Memory B cell (primary cell): Measurements from ENCODE around the gene CREG2.

ENCODE experiments used
- ATAC-seq: fragments of 150-1000 bp; cut with Tn5 transposase; 2 replicates; pipeline ENCODE4 v1.10.0; 2021; ENCODE audit warnings: low read depth, mild to moderate bottlenecking, moderate library complexity
- DNase-seq, 2 donors: peaks; one replicate each; pipeline ENCODE4 v3.0.0; 2022; ENCODE audit warnings: low spot score in 2 of 2
- H3K27ac Mint-ChIP-seq: one replicate; pipeline ENCODE4 v1.8.0; 2022; ENCODE audit warnings: mild to moderate bottlenecking, moderate library complexity, mixed read lengths
- H3K27me3 Mint-ChIP-seq: one replicate; pipeline ENCODE4 v1.8.0; 2022; ENCODE audit warnings: mixed read lengths
- H3K36me3 Mint-ChIP-seq: one replicate; pipeline ENCODE4 v1.8.0; 2022; ENCODE audit warnings: mild to moderate bottlenecking, mixed read lengths
- H3K4me1 Mint-ChIP-seq: one replicate; pipeline ENCODE4 v1.8.0; 2022; ENCODE audit warnings: mixed read lengths
- H3K4me3 Mint-ChIP-seq: one replicate; pipeline ENCODE4 v1.8.0; 2022; ENCODE audit warnings: mild to moderate bottlenecking, moderate library complexity, mixed read lengths
- H3K9me3 Mint-ChIP-seq: one replicate; pipeline ENCODE4 v1.8.0; 2022; ENCODE audit warnings: mixed read lengths

Gene CREG2

GRCh38 chr2:101374821-101375561 is 12.3 kb downstream of the CREG2 start:
- H3K4me3 Mint-ChIP-seq, result no peak overlapping the region
- H3K27ac Mint-ChIP-seq, result no peak overlapping the region
- no peaks in the 10 kb centered on the region for H3K27me3 Mint-ChIP-seq
- DNase-seq, result no peak
- H3K36me3 Mint-ChIP-seq, result peaks cover 2% of the 10 kb centered on the region
- no peak for ATAC-seq
- peaks cover 2% of the 10 kb centered on the region for H3K4me1 Mint-ChIP-seq
- H3K9me3 Mint-ChIP-seq, result peaks cover 7% of the 10 kb centered on the region

GRCh38 chr2:101372792-101373191 is 14.5 kb downstream of the CREG2 start:
- peaks cover 7% of the 10 kb centered on the region for H3K9me3 Mint-ChIP-seq
- no peak overlapping the region for H3K4me3 Mint-ChIP-seq
- peaks cover 2% of the 10 kb centered on the region for H3K4me1 Mint-ChIP-seq
- peaks cover 2% of the 10 kb centered on the region for H3K36me3 Mint-ChIP-seq
- no peaks in the 10 kb centered on the region for H3K27me3 Mint-ChIP-seq
- no peak overlapping the region for H3K27ac Mint-ChIP-seq
- ATAC-seq, result no peak
- no peak for DNase-seq

- DNase-seq, result no peak
Measured at GRCh38 chr2:101371636-101372035, 15.7 kb downstream of the CREG2 start.

GRCh38 chr2:101369100-101369499 is 18.2 kb downstream of the CREG2 start:
- Mint-ChIP-seq H3K9me3 (peaks cover 7% of the 10 kb centered on the region), H3K4me1 (no peaks in the 10 kb centered on the region), H3K27ac (no peak overlapping the region), H3K27me3 (no peaks in the 10 kb centered on the region), H3K36me3 (peaks cover 2% of the 10 kb centered on the region), H3K4me3 (no peak overlapping the region)
- no peak for DNase-seq
- no peak for ATAC-seq

More at GRCh38 chr2:101371636-101372035, 15.7 kb downstream of the CREG2 start:
- peaks cover 2% of the 10 kb centered on the region for H3K4me1 Mint-ChIP-seq
- no peak overlapping the region for H3K27ac Mint-ChIP-seq
- peaks cover 2% of the 10 kb centered on the region for H3K36me3 Mint-ChIP-seq
- H3K9me3 Mint-ChIP-seq, result peaks cover 7% of the 10 kb centered on the region
- no peak for ATAC-seq
- no peaks in the 10 kb centered on the region for H3K27me3 Mint-ChIP-seq
- no peak overlapping the region for H3K4me3 Mint-ChIP-seq

GRCh38 chr2:101368376-101368775 is 18.9 kb downstream of the CREG2 start:
- H3K36me3 Mint-ChIP-seq, result peaks cover under 1% of the 10 kb centered on the region
- H3K9me3 Mint-ChIP-seq, result peaks cover 5% of the 10 kb centered on the region
- H3K4me1 Mint-ChIP-seq, result peaks cover 3% of the 10 kb centered on the region
- no peak overlapping the region for H3K27ac Mint-ChIP-seq
- DNase-seq, result no peak
- H3K4me3 Mint-ChIP-seq, result no peak overlapping the region
- no peak for ATAC-seq
- no peaks in the 10 kb centered on the region for H3K27me3 Mint-ChIP-seq

GRCh38 chr2:101367508-101367907 is 19.8 kb downstream of the CREG2 start:
- peaks cover 2% of the 10 kb centered on the region for H3K9me3 Mint-ChIP-seq
- no peaks in the 10 kb centered on the region for H3K27me3 Mint-ChIP-seq
- no peak overlapping the region for H3K4me3 Mint-ChIP-seq
- peaks cover 4% of the 10 kb centered on the region for H3K4me1 Mint-ChIP-seq
- H3K27ac Mint-ChIP-seq, result no peak overlapping the region
- no peaks in the 10 kb centered on the region for H3K36me3 Mint-ChIP-seq
- ATAC-seq, result no peak
- DNase-seq, result no peak

GRCh38 chr2:101364878-101365277 is 22.4 kb downstream of the CREG2 start:
- no peaks in the 10 kb centered on the region for H3K27me3 Mint-ChIP-seq
- peaks cover 23% of the 10 kb centered on the region for H3K4me1 Mint-ChIP-seq
- no peaks in the 10 kb centered on the region for H3K9me3 Mint-ChIP-seq
- DNase-seq, result no peak
- H3K27ac Mint-ChIP-seq, result no peak overlapping the region
- no peak for ATAC-seq
- no peaks in the 10 kb centered on the region for H3K36me3 Mint-ChIP-seq
- no peak overlapping the region for H3K4me3 Mint-ChIP-seq

- DNase-seq (no peak), ATAC-seq (no peak)
- H3K9me3 Mint-ChIP-seq, result no peaks in the 10 kb centered on the region
- H3K27me3 Mint-ChIP-seq, result no peaks in the 10 kb centered on the region
- H3K4me3 Mint-ChIP-seq, result no peak overlapping the region
- H3K4me1 Mint-ChIP-seq, result peaks cover 25% of the 10 kb centered on the region
- no peaks in the 10 kb centered on the region for H3K36me3 Mint-ChIP-seq
- peak overlapping the region; percentile 82 for H3K27ac Mint-ChIP-seq
Measured at GRCh38 chr2:101362777-101363176, 24.5 kb downstream of the CREG2 start.

GRCh38 chr2:101362316-101362715 is 25.0 kb downstream of the CREG2 start:
- Mint-ChIP-seq H3K27ac (peak overlapping the region; percentile 82), H3K27me3 (no peaks in the 10 kb centered on the region), H3K4me1 (peaks cover 25% of the 10 kb centered on the region), H3K4me3 (no peak overlapping the region), H3K9me3 (no peaks in the 10 kb centered on the region), H3K36me3 (no peaks in the 10 kb centered on the region)
- ATAC-seq (no peak), DNase-seq (no peak)

GRCh38 chr2:101361522-101361921 is 25.8 kb downstream of the CREG2 start:
- peaks cover 25% of the 10 kb centered on the region for H3K4me1 Mint-ChIP-seq
- ATAC-seq (peak; percentile 89), DNase-seq (peak in 1 of 2 donors; percentile 26)
- no peaks in the 10 kb centered on the region for H3K36me3 Mint-ChIP-seq
- H3K27ac Mint-ChIP-seq, result peak overlapping the region; percentile 82
- no peaks in the 10 kb centered on the region for H3K27me3 Mint-ChIP-seq
- no peaks in the 10 kb centered on the region for H3K9me3 Mint-ChIP-seq
- peak overlapping the region; percentile 74 for H3K4me3 Mint-ChIP-seq

GRCh38 chr2:101361121-101361520 is 26.2 kb downstream of the CREG2 start:
- peaks cover 25% of the 10 kb centered on the region for H3K4me1 Mint-ChIP-seq
- DNase-seq (no peak), ATAC-seq (peak; percentile 62)
- peak overlapping the region; percentile 82 for H3K27ac Mint-ChIP-seq
- H3K27me3 Mint-ChIP-seq, result no peaks in the 10 kb centered on the region
- peak overlapping the region; percentile 74 for H3K4me3 Mint-ChIP-seq
- H3K9me3 Mint-ChIP-seq, result no peaks in the 10 kb centered on the region
- no peaks in the 10 kb centered on the region for H3K36me3 Mint-ChIP-seq

GRCh38 chr2:101360232-101360631 is 27.1 kb downstream of the CREG2 start:
- Mint-ChIP-seq H3K4me3 (no peak overlapping the region), H3K9me3 (no peaks in the 10 kb centered on the region), H3K36me3 (no peaks in the 10 kb centered on the region), H3K27ac (no peak overlapping the region), H3K4me1 (peaks cover 25% of the 10 kb centered on the region), H3K27me3 (no peaks in the 10 kb centered on the region)
- no peak for ATAC-seq
- DNase-seq, result no peak

GRCh38 chr2:101359410-101359954 is 27.8 kb downstream of the CREG2 start:
- Mint-ChIP-seq H3K4me3 (no peak overlapping the region), H3K9me3 (no peaks in the 10 kb centered on the region), H3K4me1 (peaks cover 25% of the 10 kb centered on the region), H3K27me3 (peaks cover under 1% of the 10 kb centered on the region), H3K27ac (no peak overlapping the region), H3K36me3 (no peaks in the 10 kb centered on the region)
- DNase-seq (no peak), ATAC-seq (no peak)

GRCh38 chr2:101357376-101357775 is 29.9 kb downstream of the CREG2 start:
- Mint-ChIP-seq H3K4me3 (no peak overlapping the region), H3K36me3 (no peaks in the 10 kb centered on the region), H3K9me3 (no peaks in the 10 kb centered on the region), H3K27me3 (peaks cover 3% of the 10 kb centered on the region), H3K27ac (no peak overlapping the region), H3K4me1 (peaks cover 19% of the 10 kb centered on the region)
- no peak for ATAC-seq
- no peak for DNase-seq

- Mint-ChIP-seq H3K36me3 (no peaks in the 10 kb centered on the region), H3K27me3 (peaks cover 3% of the 10 kb centered on the region), H3K9me3 (no peaks in the 10 kb centered on the region), H3K4me1 (peaks cover 11% of the 10 kb centered on the region), H3K27ac (no peak overlapping the region), H3K4me3 (no peak overlapping the region)
- DNase-seq, result no peak
- ATAC-seq, result no peak
Measured at GRCh38 chr2:101356521-101356920, 30.8 kb downstream of the CREG2 start.
